Stomach (tissue), 9 donors: Measurements from ENCODE around the gene CNOT2. TPM values are rescaled to one million over a fixed set of nuclear protein-coding genes. Genes with fewer than 3 reads are reported as not detected.
A peak's percentile ranks its signal among the peaks of the same experiment; 100 is the strongest.

Experiments
- DNase-seq, 2 donors: peaks; one replicate each; pipeline versions ENCODE4 v3.0.0 to v3.0.0-alpha.2; 2013 to 2019
- H3K27ac ChIP-seq, 5 donors: fragments of 200-600 bp in 4 of 5; sonication (generic) in 4 of 5; one replicate each; pipeline ENCODE4 v1.5.1; 2013 to 2019; ENCODE audit warnings: mild to moderate bottlenecking in 1 of 5, moderate library complexity in 1 of 5
- H3K27me3 ChIP-seq, 3 donors: fragments of 200-600 bp; sonication (generic); one replicate each; pipeline ENCODE4 v1.5.1; 2017 to 2019; ENCODE audit warnings: mixed run types in 1 of 3
- H3K36me3 ChIP-seq, 4 donors: fragments of 200-600 bp; sonication (generic); 1 replicate in 3 of 4; 2 replicates in 1 of 4; pipeline ENCODE4 v1.5.1; 2016 to 2019
- H3K4me1 ChIP-seq, 4 donors: fragments of 200-600 bp; sonication (generic); one replicate each; pipeline ENCODE4 v1.5.1; 2016 to 2019
- H3K4me3 ChIP-seq, 4 donors: fragments of 200-600 bp; sonication (generic) in 3 of 4; one replicate each; pipeline ENCODE4 v1.5.1; 2016 to 2019; ENCODE audit warnings: mild to moderate bottlenecking in 1 of 4
- H3K9me3 ChIP-seq, 4 donors: fragments of 200-600 bp; sonication (generic); one replicate each; pipeline ENCODE4 v1.5.1; 2016 to 2019
- CTCF ChIP-seq, 7 experiments: fragments of 450-650 bp in 4 of 7; fragments of 200-600 bp in 3 of 7; sonication (generic) in 3 of 7; IDR thresholded peaks; one replicate each; pipeline ENCODE4 v1.5.1; 2016 to 2019; ENCODE audit warnings: antibody characterized with exemption in 7 of 7, control low read depth in 2 of 7, mild to moderate bottlenecking in 1 of 7
- EP300 ChIP-seq: sonication (generic); formaldehyde crosslinking; IDR thresholded peaks from one replicate; pipeline ENCODE4 v1.6.1; 2017; ENCODE audit warnings: antibody characterized with exemption
- POLR2A ChIP-seq, 4 donors: fragments of 450-650 bp; IDR thresholded peaks; one replicate each; pipeline ENCODE4 v1.6.1; 2016; ENCODE audit warnings: antibody characterized with exemption in 4 of 4, control low read depth in 2 of 4, mild to moderate bottlenecking in 1 of 4, moderate library complexity in 1 of 4
- POLR2AphosphoS5 ChIP-seq, 3 donors: sonication (generic); formaldehyde crosslinking; IDR thresholded peaks; one replicate each; pipeline ENCODE4 v1.6.1; 2016; ENCODE audit warnings: antibody characterized with exemption in 3 of 3
- WGBS, 5 donors: extraction: QIAGEN DNeasy Blood & Tissue Kit in 3 of 5; methylation state at CpG; one replicate each; pipeline versions ENCODE4 v1.1.5 to v1.1.7; 2013 to 2018; 5-methylcytosine and 5-hydroxymethylcytosine counted together
- intact Hi-C: fragments of 100-400 bp; cut with DNase I; formaldehyde crosslinking; loops from one replicate; pipeline ENCODE4 v1.15.1; 2023; ENCODE audit warnings: low total_unique reads
- polyA plus RNA-seq, 3 donors: library from polyadenylated mRNA; stranded (reverse); fragments of 200-250 nt; gene quantifications; one replicate each; pipeline ENCODE4 v1.2.3, GENCODE V29; 2013
- total RNA-seq, 5 donors: library from RNA; depleted of rRNA; stranded (reverse); fragments of >200 nt; gene quantifications; one replicate each; pipeline versions ENCODE4 v1.1.0 to v1.2.3, GENCODE V29; 2014 to 2016
- donor health status: healthy with polysubstance abuse.
- donor health status: Bipolar disorder and iron deficiency.
- donor health status: healthy.

The CNOT2 gene
- total and polyA plus RNA-seq, 8 donors = 18.0 to 237 (median 60.0) TPM

- Histone ChIP-seq H3K27me3 (no peaks in the 10 kb centered on the region), H3K9me3 (no peaks in the 10 kb centered on the region), H3K4me3 (no peak overlapping the region), H3K4me1 (peaks cover 16 to 79% (median 49%) of the 10 kb centered on the region in 4 donors), H3K36me3 (no peaks in the 10 kb centered on the region), H3K27ac (no peak overlapping the region)
- 13 to 45% (median 29%) methylated on average over 1 of the region's 1 CpG for WGBS, 5 donors
- TF ChIP-seq CTCF (IDR thresholded peaks at IDR 0.05) (no peak), EP300 (no peak), POLR2AphosphoS5 (IDR thresholded peaks at IDR 0.05) (no peak), POLR2A (IDR thresholded peaks at IDR 0.05) (no peak)
- no peak for DNase-seq
- intact Hi-C loops = no loop called here
These were observed 26.9 kb downstream of the CNOT2 start for GRCh38 chr12:70270108-70270507.

GRCh38 chr12:70271025-70271424 lies 27.8 kb downstream of the CNOT2 start:
- no peak overlapping the region for H3K4me3 ChIP-seq
- no peak for TF ChIP-seq CTCF (IDR thresholded peaks at IDR 0.05)
- no peak for TF ChIP-seq EP300
- TF ChIP-seq POLR2AphosphoS5 (IDR thresholded peaks at IDR 0.05) = no peak
- no peak for TF ChIP-seq POLR2A (IDR thresholded peaks at IDR 0.05)
- DNase-seq = peak in 1 of 2 donors; percentile 46
- no peak overlapping the region for H3K27ac ChIP-seq
- H3K36me3 ChIP-seq = no peaks in the 10 kb centered on the region
- intact Hi-C loops = no loop called here
- no peaks in the 10 kb centered on the region for H3K9me3 ChIP-seq
- H3K4me1 ChIP-seq = peaks cover 16 to 73% (median 49%) of the 10 kb centered on the region in 4 donors
- H3K27me3 ChIP-seq = no peaks in the 10 kb centered on the region

GRCh38 chr12:70272510-70272909 lies 29.3 kb downstream of the CNOT2 start:
- intact Hi-C loops = no loop called here
- DNase-seq = no peak
- Histone ChIP-seq H3K9me3 (no peaks in the 10 kb centered on the region), H3K36me3 (no peaks in the 10 kb centered on the region), H3K4me1 (peaks cover 16 to 66% (median 44%) of the 10 kb centered on the region in 4 donors), H3K27ac (no peak overlapping the region), H3K27me3 (no peaks in the 10 kb centered on the region), H3K4me3 (no peak overlapping the region)
- TF ChIP-seq EP300 (no peak), CTCF (IDR thresholded peaks at IDR 0.05) (no peak), POLR2A (IDR thresholded peaks at IDR 0.05) (no peak), POLR2AphosphoS5 (IDR thresholded peaks at IDR 0.05) (no peak)
- 85 to 98% (median 93%) methylated on average over 3 of the region's 3 CpGs for WGBS, 5 donors

GRCh38 chr12:70275045-70275444 lies 31.8 kb downstream of the CNOT2 start:
- no peaks in the 10 kb centered on the region for H3K27me3 ChIP-seq
- H3K4me3 ChIP-seq = no peak overlapping the region
- DNase-seq = no peak
- intact Hi-C loops = no loop called here
- no peaks in the 10 kb centered on the region for H3K9me3 ChIP-seq
- H3K4me1 ChIP-seq = peaks cover 16 to 42% (median 28%) of the 10 kb centered on the region in 4 donors
- no peak for TF ChIP-seq EP300
- no peak for TF ChIP-seq POLR2A (IDR thresholded peaks at IDR 0.05)
- TF ChIP-seq CTCF (IDR thresholded peaks at IDR 0.05) = no peak
- no peak for TF ChIP-seq POLR2AphosphoS5 (IDR thresholded peaks at IDR 0.05)
- no peak overlapping the region for H3K27ac ChIP-seq
- peaks cover 0 to 11% (median 0%) of the 10 kb centered on the region in 4 donors for H3K36me3 ChIP-seq
